HG02981 (cell line): ENCODE data around the gene SLMAP.

Source experiments
- ATAC-seq: cut with Tn5 transposase; IDR thresholded peaks from one replicate; pipeline ENCODE4 v1.9.1; 2021; ENCODE audit warnings: mild to moderate bottlenecking, moderate library complexity; ENCODE audit not compliant: unreplicated experiment

Gene SLMAP

DNA sequence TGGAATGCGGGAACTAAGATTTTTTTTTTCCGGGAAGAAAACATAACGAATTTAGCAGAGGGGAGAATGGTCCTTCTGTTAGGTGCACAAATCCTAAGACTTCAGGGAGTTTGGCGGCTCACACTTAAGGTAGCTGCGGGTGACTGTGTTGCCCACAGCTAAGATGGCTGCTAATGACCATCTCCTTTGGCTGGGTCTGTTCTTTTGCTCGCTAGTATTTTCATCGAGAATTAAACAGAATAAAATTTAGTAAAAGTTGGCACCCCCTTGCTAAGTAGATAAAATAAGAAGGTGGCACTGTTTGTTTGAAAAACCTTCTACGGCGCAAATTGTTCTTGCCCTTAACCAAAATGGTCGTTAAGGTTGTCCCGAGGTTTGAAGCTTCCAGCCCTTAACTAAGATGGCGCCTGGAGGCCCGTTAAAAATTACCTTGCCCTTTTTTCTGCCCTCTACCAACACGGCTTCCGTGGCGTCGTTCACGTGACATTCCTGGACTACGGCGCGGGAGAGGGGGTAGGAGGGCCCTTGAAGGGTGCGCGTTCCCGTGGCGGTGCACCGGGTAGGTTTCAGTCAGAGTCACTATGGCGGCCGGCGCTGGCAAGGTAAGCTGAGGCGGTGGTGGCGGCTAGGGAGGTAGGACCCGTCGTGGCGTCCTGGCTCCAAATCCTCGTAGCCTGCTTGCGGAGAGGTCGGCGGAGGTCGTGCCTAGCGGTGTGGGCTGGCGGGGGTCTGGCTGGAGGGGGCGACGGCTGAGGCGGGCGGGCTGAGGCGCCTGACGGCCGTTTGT, at the start of gene SLMAP:
TSS of gene SLMAP (plus strand) at position 569 of the 787 bp plus-strand sequence. CDS start 1,343 bp downstream, outside the sequence.
- peak; percentile 92 for ATAC-seq

DNA sequence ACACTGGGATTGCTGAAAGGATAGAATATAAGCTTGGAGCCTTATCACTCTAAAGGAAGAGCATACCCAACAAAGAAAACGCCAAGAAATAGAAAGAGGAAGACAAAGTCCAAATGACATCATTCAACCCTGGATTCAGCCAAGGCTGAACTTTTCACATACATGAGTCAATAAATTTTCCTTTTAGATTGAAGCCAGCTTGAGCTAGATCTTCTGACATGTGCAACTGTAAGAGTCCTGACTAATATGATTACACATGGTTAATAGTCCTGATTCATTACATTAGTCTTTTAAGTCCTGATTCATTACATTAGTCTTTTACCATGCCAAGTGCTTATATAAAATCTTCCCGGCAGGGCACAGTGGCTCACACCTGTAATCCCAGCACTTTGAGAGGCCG, 49.6 kb upstream of the SLMAP start:
- no peak for ATAC-seq

GRCh38 chr3:57709031-57709430, 47.1 kb upstream of the SLMAP start:
- ATAC-seq = no peak

- ATAC-seq = no peak
Measured at GRCh38 chr3:57709559-57709958, 46.5 kb upstream of the SLMAP start.

GRCh38 chr3:57715686-57716085, 40.4 kb upstream of the SLMAP start:
- no peak for ATAC-seq

GRCh38 chr3:57717205-57717868, 38.8 kb upstream of the SLMAP start:
- no peak for ATAC-seq

DNA sequence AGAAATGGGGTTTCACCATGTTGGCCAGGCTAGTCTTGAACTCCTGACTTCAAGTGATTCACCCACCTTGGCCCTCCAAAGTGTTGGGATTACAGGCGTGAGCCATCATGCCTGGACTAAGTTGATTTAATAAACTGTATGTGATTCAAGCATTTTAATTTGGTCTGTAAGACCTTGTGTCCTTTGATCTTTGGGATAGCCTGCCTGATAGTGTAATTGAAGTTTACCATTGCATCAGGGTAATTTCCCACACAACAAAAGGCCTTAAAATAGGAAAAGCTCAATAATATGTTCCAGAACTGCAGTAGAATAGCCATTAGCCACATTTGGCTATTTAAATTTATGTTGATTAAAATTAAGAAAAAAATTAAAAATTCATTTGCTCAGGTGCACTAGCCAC, 38.0 kb upstream of the SLMAP start:
- no peak for ATAC-seq

DNA sequence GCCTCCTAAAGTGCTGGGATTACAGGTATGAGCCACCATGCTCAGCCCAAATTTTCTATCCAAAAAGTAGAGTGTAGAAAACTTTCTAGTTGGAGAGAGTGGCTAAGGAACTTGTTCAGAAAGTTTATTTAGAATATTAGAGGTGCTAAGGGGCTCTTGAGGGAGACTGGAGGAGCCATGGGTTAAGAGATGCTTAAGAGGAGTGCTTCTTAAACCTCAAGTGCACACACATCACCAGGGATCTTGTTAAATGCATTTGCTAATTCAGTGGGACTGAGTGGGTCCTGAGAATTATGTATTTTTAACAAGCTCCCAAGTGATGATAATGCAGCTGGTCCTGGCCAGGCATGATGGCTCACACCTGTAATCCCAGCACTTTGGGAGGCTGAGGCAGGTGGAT, 29.7 kb upstream of the SLMAP start:
- ATAC-seq = no peak

- ATAC-seq = no peak
Measured at GRCh38 chr3:57727106-57727505, 29.0 kb upstream of the SLMAP start.

DNA sequence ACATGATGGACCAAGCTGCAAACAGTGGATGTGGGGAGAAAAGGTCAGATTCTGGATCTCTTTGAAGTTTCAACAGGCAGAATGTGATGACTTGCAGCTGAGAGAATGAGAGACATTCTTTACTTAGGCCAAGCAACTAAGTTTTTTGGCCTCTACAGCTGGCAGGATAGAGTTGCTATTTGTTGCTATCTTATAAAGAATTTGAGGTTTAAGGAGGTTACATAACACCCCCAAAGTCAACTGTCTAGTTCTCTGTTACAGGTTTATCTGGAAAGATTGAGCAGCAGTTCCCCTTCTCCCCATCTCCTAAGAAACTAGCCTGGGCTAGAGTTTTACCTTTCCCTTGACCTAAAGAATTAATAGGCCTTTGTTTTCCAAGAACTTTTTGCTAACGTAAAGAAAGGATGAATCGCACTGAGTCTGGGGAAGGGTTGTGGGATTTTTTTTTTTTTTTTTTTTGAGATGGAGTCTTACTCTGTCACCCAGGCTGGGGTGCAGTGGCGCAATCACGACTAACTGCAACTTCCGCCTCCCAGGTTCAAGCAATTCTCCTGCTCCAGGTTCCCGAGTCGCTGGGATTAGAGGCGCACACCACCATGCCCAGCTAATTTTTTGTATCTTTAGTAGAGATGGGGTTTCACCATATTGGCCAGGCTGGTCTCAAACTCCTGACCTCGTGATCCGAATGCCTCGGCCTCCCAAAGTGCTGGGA, 26.6 kb upstream of the SLMAP start:
- no peak for ATAC-seq

DNA sequence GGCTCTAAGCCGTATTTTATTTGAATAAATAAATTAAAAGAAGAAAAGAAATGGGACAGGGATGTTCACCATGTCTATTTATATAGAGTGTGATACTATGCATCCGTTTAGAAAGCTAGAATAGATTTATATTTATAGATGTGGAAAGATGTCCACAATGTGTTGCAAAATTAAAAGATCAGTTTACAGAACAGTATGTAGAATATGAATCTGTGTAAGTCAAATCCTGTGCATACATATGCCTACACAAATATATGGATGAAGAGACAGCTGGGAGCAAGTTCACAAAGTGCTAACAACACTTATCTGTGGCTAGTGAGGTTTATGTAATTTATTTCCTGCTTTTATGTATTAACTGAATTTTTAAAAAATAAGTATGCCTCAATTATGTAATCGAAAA, 25.4 kb upstream of the SLMAP start:
- ATAC-seq = no peak

DNA sequence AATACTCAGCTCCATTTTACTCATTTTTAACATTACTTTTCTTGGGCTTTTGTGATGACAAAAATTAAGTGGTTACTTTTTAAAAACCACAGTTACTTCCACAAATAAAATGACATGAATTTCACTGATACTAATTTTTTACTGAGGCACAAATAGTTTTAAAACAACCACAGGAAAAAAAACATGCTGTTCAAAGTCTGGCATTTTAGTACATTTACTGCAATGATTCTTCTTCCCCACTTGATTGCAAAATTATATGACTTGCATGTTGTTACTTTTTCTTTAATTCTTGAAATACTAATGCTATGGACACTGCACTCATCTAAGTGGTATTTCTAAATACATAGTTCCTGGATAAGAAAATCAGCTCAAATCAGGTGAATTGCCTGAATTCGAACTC, 24.8 kb upstream of the SLMAP start:
- ATAC-seq = no peak

DNA sequence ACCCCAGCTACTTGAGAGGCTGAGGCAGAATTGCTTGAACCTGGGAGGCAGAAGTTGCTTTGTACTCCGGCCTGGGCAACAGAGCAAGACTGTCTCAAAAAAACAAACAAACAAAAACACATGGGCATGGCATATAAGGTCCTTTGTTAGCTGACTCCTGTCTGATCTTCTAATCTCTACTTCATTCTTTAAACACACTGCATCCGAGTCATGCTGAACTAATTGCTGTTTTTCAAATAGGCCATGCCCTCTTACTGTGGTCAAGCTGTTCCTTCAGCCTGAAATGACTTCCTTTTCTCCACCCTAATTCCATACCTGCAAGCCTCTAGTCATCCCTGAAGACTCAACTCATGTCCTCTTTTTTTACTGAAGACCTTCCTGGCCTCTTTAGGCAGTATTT, 22.3 kb upstream of the SLMAP start:
- ATAC-seq = no peak

GRCh38 chr3:57735405-57735804, 20.7 kb upstream of the SLMAP start:
- no peak for ATAC-seq

GRCh38 chr3:57737840-57738239, 18.3 kb upstream of the SLMAP start:
- no peak for ATAC-seq

- ATAC-seq = no peak
Measured at GRCh38 chr3:57738391-57738790, 17.7 kb upstream of the SLMAP start.

- no peak for ATAC-seq
Measured at GRCh38 chr3:57740027-57740426, 16.1 kb upstream of the SLMAP start.

DNA sequence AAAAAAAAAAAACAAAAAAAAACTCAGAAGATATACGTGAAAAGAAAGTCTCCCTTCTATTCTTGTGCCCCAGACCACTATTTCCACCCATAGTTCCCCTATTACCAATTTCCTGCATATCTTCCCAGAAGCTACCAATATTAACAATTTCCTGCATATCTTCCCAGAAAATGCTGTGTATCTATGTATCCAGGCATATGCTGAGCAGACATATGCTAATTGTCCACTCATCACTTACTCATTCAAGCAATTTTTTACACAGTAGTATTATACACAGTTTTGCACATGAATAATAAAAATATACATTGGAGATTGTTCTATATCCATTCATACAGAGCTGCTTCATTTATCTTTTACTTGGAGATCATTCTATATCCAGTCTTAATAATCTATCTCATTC, 12.6 kb upstream of the SLMAP start:
- no peak for ATAC-seq

- ATAC-seq = no peak
Measured at GRCh38 chr3:57745101-57745500, 11.0 kb upstream of the SLMAP start.

DNA sequence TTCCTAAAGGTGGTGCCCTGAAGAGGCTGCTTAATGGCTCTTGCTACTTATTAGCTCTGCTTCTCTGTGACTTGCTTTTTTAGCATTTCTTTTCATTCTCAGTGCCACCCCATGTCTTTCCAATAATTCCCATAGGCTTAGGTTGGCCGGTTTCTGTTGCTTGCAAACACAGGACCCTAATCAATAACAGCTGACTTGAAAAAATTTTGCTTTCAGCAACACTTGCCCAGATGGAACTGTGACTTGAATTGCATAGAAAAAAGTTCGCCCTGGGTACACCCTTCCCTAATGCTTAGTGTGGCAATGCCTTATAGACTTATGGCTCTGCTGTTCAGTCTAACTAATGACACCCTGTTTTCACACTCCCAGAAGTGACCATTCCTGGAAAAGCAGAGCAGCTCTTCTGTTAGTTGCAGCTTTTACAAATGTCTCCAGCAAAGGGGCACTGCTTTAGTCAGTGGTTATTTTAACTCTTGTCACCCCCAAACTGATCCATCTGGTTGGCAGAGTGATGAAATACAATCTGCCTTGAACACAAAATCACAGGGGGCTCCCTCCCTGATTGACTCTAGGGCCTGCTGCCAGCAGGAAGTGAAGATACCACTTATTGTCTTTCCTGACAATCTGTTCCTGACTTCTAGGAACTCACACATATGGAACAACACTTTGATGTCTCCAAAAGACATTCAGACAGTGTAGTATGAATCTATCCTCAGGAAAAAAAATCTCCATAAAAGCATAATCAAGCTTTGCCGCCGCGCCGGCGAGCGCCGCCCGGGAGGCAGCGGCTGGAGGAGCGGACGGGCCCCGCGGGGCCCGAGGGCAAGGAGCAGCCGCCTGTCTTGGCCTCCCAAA, 9.7 kb upstream of the SLMAP start:
- ATAC-seq = no peak

- ATAC-seq = no peak
Measured at GRCh38 chr3:57749542-57749941, 6.6 kb upstream of the SLMAP start.
